Stimulated activated CD4-positive, alpha-beta T cell treated with anti-CD3 and anti-CD28 coated beads, Interleukin-1b, Interleukin-23, amount 100 ng/mL, for 24 hours (primary cell): ENCODE results near the gene NDRG2.
"Not testable (repeated sequence)": the region's sequence is repeated elsewhere in the genome, so short reads cannot be mapped to it uniquely, and the experiment has no call there.

Source experiments
- DNase-seq, 4 experiments: peaks; one replicate each; pipeline ENCODE4 v3.0.0-alpha.2; 2020; ENCODE audit warnings: low read depth in 4 of 4, low spot score in 1 of 4

Gene NDRG2

DNA sequence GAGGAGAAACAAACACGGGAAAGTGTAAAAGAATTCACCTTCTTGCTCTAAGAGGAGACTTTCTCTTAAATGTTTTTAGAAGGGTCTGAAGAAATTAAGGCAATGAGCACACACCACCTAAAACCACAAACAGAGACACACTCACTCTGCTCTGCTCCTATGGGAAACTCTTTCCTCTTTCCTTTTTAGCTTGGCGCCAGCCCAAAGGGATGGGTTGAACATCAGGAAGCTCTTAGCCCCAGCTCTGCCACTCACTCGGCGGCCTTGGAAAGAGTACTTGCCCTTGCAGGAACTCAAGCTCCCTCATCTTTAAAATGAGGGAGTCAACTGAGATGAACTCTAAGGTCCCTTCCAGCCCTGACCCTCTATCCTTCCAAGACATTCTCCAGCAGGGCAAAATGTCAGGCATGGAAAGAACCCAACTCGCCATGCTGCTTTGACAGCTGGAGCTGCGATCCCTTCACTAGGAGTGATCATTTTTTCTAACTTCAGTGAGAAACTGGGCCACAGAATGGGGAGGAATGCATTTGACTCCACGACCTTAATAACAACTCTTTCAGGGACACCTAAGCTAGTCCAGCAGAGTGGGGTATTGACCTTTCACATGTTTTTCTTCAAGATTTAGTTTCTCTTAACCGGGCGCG, 31.8 kb upstream of the NDRG2 start:
- no peak for DNase-seq

GRCh38 chr14:21055432-21056117, 30.7 kb upstream of the NDRG2 start:
- no peak for DNase-seq

DNA sequence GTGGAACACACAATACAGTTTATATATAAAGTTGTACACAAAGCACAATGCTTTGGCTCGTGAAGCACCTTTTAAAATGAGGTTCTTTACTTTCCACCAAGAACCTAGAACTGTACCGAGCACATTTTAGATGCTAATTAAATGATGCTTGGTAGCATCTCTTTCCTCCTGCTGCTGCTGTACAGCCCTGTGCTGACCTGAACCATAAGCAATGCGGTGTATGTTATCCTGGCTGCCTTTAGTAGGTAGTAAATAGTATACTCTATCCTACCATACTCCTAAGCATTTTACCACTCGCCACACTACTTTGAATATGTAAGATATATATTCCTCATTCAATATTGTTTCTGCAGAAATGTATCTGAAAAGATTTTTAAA, 29.9 kb upstream of the NDRG2 start:
- DNase-seq = no peak

DNA sequence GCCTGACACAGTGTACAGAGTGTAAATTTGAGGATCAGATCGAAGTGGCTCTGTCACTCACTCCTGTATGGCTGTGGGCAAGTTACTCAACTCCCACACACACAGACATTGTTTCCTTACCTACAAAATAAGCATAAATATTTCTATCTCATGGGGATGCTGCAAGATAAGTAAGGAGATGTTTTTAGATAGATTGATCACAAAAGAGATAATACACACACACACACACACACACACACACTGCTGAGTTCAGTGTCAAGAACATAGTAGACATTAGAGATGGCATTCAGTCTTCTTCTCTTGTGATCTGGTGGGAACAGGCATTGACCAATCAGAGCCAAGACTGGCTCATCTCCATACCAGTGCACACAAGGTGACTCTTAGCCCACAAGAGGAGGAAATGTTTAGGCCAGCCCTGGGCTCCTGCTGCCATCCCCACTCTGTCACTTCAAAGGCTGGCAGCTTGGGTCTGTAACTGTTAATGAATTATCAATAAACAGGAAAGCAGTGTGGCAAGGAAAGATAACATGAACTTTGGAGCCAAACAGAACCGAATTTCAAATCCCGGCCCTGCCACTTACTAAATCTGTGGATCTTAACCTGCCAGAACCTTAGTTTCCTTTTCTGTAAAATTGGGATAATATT, 29.4 kb upstream of the NDRG2 start:
- no peak for DNase-seq

DNA sequence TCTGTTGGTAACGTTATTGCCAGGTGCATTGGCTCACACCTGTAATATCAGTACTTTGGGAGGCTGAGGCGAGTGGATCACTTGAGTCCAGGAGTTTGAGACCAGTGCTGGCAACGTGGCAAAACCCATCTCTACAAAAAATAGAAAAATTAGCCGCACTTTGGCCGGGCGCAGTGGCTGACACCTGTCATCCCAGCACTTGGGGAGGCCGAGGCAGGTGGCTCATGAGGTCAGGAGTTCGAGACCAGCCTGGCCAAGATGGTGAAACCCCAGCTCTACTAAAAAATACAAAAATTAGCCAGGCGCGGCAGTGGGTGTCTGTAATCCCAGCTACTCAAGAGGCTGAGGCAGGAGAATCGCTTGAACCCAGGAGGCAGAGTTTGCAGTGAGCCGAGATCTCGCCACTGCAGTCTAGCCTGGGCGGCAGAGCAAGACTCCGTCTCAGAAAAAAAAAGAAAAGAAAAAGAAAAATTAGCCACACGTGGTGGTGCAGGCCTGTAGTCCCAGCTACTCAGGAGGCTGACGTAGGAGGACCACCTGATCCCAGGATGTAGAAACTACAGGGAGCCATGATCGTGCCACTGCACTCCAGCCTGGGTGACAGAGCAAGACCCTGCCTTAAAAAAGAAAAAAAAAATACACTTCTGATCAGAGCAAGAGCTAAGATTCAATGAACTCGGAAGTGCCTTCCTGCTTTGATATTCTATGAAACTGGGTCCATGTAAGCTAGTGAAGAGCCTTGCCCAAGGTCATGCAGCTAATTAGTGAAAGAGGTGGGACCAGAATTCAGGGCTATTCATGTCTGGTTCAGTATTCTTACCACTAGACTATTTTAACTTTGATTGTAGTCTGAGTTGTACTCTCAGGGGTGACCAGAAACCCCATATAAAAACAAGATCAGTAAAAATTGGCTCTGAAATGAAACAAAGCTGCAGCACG, 28.6 kb upstream of the NDRG2 start:
- DNase-seq = no peak

DNA sequence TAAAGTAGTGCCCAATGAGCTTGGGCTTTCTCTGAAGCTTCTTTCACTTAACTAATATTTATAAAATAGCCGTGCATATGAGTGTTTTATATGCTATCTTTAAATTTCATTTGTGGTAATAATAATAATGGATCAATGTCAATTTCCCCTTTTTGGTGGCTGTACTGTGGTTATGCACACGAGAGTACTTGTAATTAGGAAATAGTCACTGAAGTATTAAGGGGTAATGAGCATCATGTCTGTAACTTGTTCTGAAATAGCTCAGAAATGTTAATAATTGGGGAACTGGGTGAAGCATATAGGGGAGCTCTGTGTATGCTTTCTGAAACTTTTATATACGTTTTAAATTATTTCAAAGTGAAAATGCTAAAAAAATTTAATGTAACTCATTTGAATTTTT, 25.7 kb upstream of the NDRG2 start:
- no peak for DNase-seq

GRCh38 chr14:21049271-21049673, 24.4 kb upstream of the NDRG2 start:
- DNase-seq = no peak

- no peak for DNase-seq
Observed at GRCh38 chr14:21048638-21049037, 23.8 kb upstream of the NDRG2 start.

GRCh38 chr14:21047378-21047781, 22.5 kb upstream of the NDRG2 start:
- no peak for DNase-seq

DNA sequence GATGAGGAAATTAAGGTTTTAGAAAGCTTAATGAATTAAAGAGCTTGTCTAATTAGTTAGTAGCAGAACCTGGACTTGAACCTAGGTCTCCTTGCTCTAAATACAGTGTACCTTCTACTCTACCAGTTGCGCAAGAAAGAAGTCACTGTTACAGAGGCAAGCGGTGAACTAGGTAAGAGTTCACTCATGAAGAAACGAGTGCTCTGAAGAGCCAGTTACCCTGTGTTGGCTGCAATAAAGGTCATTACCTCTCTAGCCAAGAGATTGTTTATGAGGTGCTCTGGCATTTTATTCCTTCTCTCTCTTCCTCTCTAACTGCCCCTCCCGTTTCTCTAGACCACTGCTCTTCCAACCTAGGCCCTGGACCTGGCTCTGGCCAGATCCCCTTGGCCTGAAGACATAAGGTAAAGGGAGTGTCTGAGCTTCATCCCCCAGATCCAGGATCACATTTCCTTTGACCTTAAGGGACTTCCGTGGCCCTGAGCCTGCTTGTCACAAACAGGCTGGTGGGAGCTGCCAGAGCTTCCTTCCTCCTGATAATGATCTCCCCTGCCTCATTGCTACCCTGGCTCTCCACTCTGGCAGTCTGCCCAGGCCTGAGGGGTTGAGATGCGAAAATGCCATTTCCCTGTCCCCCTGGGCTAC, 19.2 kb upstream of the NDRG2 start:
- DNase-seq = no peak

DNA sequence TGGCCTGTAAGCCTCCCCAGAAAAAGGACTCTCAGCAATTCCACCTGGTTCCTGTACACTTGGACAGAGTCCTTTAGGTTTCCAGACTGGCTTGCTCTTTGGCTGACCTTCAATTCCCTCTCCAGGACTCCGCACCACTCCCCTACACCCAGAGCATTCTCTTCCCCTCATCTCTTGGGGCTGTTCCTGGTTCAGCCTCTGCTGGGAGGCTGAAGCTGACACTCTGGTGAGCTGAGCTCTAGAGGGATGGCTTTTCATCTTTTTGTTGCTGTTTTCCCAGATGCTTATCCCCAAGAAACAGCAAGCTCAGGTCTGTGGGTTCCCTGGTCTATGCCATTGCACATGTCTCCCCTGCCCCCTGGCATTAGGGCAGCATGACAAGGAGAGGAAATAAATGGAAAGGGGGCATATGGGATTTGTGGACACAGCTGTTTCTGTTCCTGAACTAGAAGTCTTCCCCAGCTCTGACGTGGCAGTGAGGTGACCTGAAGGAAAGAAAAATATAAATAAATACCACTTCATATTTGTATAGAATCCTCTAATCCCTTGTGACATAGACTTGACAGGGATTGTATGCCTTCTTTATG, 18.6 kb upstream of the NDRG2 start:
- DNase-seq = no peak

GRCh38 chr14:21042918-21043317, 18.1 kb upstream of the NDRG2 start:
- no peak for DNase-seq

GRCh38 chr14:21041676-21042433, 17.0 kb upstream of the NDRG2 start, which contains the start of gene RNASE7:
Gene RNASE7, plus strand, starts transcription at chr14:21042362. Its CDS starts 631 bp downstream, at chr14:21042993.
- no peak for DNase-seq

DNA sequence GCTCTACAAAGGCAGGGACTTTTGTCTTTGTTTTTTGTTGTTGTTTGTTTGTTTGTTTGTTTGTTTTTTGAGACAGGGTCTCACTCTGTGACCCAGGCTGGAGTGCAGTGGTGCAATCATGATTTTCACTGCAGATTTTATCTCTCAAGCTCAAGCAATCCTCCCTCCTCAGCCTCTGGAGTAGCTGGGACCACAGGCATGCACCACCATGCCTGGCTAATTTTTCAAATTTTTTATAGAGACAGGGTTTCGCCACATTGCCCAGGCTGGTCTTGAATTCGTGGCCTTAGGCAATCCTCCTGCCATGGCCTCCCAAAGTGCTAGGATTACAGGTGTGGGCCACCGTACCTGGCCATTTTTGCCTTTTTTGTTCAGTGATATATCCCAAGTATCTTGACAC, 16.1 kb upstream of the NDRG2 start:
- DNase-seq = not testable (repeated sequence)

DNA sequence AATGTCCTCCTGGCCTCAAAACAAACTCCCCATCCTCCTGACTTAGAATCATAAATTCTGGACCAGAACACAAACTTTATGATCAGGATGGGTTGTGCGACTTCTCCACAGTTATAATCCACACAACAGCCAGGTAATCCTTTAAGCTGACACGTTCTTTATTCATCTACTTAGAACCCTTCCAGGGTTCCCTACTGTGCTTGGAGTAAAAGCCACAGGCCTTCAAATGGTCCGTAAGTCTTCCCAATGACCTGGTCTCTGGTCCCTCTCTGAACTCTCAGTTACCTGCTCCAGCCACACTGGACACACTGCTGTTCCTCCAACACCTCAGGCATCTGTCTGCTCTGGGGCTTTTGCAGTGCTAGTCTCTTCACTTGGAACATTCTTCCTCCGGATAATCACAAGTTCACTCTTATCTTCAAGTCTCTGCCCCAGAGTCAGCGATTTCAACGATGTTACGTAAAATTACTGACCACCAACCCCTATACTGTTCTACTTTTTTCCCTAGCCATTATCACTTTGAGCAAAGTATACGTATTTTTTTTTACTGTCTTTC, 15.6 kb upstream of the NDRG2 start:
- DNase-seq = no peak

- no peak for DNase-seq
Observed at GRCh38 chr14:21039585-21040369, 14.9 kb upstream of the NDRG2 start.

- DNase-seq = no peak
Observed at GRCh38 chr14:21038441-21039422, 13.9 kb upstream of the NDRG2 start.
